ENCODE results near the gene CCNDBP1.
"Not testable (repeated sequence)": the region's sequence is repeated elsewhere in the genome, so short reads cannot be mapped to it uniquely, and the experiment has no call there.

The CCNDBP1 gene

GRCh38 chr15:43185157-43186002 is at the start of gene CCNDBP1:
Gene CCNDBP1 (plus strand): TSS chr15:43185403. CDS start chr15:43185499, 96 bp downstream.
- DNase-seq, result peak; percentile 94

DNA sequence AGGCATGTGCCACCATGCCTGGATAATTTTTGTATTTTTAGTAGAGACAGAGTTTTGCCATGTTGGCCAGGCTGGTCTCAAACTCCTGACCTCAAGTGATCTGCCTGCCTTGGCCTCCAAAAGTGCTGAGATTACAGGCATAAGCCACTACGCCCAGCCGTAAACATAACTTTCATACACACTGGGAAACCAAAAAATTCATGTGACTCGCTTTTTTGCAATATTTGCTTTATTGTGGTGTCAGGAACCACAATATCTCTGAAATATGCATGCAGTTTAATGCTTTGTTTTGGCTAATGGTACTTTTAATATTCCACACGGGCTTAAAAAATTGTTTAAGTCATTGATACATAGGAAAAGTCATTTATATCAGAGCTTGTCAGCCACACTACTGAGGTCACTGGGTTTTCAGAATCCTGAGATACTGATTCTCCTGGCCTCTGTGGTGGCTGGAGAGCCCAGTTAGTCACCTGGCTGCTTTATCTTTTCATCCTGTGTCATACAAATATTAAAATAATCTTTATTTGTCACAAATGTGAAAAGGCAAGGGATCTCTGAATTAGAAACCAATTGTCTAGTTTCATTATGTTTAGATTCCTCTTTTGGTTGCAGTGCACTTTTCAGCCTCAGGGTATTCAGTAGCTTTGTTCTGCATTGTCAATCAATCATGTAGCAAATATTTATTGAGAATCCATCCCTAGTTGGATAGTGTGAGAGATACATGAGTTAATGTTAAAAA is 41.8 kb upstream of the CCNDBP1 start:
- DNase-seq, result peak; percentile 30

DNA sequence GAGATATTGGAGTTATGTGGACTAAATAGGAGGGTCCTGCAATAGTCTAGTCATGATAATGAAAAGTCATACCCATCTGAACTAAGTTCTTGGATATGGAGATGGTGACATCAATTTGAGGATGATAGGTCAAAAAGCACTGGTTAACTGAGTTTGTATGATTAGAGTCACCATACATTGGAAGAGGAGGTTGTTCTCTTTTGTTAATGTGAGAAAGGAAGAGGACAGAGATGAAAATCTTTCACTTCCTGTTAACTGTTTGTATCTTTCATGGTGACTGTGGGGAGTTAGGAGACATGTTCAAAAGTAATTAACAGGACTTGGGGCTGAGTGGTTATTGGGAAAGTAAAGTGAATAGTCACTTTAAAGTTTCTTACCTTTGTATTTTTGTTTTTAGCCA is 40.7 kb upstream of the CCNDBP1 start:
- DNase-seq, result peak; percentile 25

DNA sequence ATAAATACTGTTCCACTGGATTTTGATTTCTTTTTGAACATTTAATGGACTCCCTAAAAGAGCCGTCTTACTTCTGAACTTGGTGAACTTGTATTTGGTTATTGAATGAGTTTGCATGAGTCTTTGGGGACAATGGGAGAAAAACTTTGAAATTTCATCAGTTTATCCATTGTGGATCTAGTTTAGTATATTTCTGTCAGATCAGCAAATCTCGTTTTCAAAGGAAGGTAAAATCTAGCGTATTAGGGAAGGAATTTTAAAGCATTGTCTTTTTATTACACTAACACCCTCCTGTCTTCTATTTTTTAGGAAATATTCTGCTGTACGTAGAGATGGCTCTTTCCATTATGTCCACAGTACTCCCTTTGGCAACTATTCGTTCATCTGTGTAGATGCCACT is 39.0 kb upstream of the CCNDBP1 start:
- DNase-seq, result no peak

DNA sequence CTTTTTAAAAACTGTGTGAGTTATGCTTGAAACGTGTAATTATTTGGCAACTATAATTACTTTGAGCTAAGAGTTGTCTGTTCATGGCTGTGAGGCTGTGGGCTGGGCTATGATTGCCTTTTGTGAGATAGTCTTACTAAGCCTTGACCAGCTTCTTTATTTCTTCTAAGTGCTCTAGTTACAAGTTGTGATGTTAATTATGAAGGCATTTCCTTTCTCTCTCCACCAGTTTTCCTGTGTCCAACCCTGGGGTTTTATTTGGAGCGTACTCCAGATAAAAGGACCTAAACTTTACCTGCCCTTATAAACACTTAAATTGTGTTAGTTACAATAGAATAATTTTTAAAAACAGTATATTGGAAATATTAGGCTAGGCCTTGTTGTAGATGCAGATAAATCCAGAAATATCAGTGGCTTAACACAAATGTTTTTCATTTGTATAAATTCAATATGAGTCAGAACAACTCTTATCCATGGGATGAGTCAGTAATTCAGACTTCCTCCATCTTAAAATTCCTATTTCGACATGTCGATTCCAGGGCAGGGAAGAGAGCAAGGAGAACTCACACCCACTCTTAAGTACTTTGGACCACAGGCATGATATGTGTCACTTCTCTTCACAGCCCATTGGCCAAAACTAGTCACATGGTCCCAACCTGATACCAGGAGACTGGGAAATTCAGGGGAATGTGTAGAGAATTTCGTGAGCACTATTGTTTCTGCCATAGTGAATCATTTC is 34.8 kb upstream of the CCNDBP1 start:
- peak; percentile 52 for DNase-seq

- no peak for DNase-seq
Observed at GRCh38 chr15:43151688-43152087, 33.5 kb upstream of the CCNDBP1 start.

- DNase-seq, result no peak
Observed at GRCh38 chr15:43153269-43153668, 31.9 kb upstream of the CCNDBP1 start.

DNA sequence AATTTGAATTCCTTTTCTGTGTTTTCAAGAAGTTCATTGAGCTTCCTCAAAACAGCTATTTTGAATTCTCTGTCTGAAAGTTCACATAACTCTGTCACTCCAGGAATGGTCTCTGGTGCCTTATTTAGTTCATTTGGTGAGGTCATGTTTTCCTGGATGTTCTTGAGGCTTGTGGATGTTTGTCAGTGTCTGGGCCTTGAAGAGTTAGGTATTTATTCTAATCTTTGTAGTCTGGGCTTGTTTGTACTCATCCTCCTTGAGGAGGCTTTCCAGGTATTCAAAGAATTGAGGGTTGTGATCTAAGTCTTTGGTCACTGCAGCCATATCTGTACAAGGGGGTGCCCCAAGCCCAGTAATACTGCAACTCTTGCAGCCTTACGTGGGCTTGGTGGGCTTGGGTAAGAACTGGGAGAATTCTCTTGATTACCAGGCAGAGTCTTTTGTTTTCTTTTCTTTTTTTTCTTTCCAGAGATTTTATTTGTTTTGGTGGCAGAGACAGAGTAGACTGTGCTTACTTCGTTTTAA is 19.3 kb upstream of the CCNDBP1 start:
- DNase-seq, result no peak

DNA sequence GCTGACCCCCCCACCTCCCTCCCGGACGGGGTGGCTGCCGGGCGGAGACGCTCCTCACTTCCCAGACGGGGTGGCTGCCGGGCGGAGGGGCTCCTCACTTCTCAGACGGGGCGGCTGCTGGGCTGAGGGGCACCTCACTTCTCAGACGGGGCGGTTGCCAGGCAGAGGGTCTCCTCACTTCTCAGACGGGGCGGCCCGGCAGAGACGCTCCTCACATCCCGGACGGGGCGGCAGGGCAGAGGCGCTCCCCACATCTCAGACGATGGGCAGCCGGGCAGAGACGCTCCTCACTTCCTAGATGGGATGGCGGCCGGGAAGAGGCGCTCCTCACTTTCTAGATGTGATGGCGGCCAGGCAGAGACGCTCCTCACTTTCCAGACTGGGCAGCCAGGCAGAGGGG is 17.9 kb upstream of the CCNDBP1 start:
- DNase-seq, result not testable (repeated sequence)

DNA sequence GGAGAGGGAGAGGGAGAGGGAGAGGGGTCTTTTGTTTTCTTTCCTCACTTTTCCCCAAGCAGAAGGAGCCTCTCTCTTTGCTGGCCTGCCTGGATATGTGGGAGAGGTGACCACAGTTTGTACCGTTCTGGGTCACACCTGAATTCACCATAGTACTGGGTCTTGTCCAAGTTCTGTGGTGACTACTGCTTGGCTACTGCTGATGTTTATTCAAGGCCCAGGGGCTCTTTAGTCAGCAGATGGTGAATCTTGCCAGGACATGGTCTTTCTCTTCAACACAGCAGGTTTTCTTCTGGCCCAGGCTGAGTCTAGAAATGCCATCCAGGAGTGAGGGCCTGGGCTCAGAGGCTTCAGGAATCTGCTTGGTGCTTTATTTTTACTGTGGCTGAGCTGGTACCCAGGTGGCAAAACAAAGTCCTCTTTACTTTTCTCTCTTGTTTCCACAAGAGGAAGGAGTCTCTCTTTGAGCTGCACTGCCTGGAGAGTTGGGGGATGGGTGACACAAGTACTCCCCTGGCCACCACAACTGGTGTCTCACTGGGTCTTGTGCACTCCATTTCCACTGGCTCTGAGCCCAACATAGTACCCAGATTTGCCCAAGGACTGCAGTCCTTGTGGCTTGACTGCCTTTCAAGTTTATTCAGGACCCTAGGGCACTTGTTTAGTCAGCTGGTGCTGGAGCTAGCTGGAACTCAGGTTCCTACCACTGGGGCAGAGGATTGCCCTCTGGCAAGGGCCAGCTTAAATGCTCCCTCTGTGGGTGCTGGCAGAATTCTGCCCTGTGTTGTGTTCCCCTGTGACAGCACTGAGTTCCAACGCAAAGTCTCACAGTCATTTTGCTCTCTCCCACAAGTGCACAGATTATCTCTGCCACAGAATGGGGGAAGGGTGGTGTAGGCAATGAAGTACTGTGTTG is 16.8 kb upstream of the CCNDBP1 start:
- no peak for DNase-seq

- no peak for DNase-seq
Observed at GRCh38 chr15:43169888-43170287, 15.3 kb upstream of the CCNDBP1 start.

DNA sequence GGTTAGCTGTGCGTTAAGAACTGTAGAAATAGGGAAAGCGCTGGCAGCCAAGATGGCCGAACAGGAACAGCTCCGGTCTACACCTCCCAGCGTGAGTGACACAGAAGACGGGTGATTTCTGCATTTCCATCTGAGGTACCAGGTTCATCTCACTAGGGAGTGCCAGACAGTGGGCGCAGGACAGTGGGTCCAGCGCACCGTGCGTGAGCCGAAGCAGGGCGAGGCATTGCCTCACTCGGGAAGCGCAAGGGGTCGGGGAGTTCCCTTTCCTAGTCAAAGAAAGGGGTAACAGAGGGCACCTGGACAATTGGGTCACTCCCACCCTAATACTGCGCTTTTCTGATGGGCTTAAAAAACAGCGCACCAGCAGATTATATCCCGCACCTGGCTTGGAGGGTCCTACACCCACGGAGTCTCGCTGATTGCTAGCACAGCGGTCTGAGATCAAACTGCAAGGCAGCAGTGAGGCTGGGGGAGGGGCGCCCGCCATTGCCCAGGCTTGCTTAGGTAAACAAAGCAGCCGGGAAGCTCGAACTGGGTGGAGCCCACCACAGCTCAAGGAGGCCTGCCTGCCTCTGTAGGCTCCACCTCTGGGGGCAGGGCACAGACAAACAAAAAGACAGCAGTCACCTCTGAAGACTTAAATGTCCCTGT is 9.4 kb upstream of the CCNDBP1 start:
- DNase-seq, result not testable (repeated sequence)

GRCh38 chr15:43177147-43177546 is 8.1 kb upstream of the CCNDBP1 start:
- DNase-seq, result not testable (repeated sequence)

DNA sequence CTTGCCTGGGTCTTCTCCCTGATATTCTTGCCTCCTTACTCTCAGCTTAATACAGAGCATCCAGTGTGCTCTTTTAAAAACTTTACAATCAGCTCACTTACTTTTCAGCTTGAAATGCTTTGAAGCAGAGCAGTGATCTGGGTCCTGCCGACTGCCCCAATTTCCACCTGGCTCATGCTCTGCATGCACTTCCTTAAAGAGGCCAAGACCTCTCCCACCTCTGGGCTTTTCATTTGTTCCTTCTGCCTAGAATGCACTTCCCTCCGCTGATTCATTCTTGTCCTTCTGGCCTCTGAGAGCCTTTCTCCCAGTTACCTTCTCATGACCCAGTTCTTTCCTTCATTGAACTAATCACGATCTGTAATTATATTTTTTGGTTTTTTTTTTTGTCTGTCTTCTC is 1.9 kb upstream of the CCNDBP1 start:
- DNase-seq, result no peak

GRCh38 chr15:43184407-43185124 is 637 bp upstream of the CCNDBP1 start:
- DNase-seq, result no peak

DNA sequence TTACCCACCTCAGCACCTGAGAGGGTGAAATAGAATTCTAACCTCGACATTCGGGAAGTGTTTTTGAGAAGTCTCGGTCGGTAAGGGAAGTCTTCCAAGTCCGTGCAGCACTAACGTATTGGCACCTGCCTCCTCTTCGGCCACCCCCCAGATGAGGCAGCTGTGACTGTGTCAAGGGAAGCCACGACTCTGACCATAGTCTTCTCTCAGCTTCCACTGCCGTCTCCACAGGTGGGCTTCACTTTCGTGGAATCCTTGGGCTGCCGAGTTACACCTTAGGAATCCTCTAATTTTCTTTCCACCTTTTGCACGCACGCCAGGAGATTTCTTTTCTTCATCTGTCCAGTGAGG is 775 bp downstream of the CCNDBP1 start:
- DNase-seq, result no peak

DNA sequence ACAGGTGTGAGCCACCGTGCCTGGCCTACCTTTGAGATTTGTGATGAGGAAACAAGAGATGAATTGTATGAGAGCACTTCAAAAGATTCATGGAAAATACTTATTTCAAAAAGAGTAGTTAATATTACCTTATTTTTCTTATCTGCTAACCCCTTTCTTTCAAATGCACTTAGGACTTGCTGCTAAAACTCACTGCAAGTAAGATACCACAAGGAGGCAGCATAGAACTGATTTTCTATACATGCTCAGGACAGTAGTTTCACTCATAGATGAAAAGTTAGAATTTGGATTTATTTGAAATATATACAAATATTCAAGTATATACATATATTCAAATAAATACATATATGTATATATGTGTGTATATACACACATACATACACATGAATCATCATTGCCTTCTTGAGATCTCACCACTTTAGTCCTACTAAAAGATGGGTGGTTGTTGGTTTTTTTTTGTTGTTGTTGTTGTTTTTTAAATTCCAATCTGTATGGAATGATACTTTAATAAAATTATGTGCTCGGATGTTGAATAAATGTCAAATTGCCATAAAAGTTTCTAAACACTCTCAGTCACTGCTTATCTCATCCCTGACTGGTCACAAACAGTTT is 2.4 kb downstream of the CCNDBP1 start:
- DNase-seq, result peak; percentile 65

- DNase-seq, result no peak
Observed at GRCh38 chr15:43189296-43189695, 4.1 kb downstream of the CCNDBP1 start.

GRCh38 chr15:43190178-43190577 is 5.0 kb downstream of the CCNDBP1 start:
- DNase-seq, result no peak

DNA sequence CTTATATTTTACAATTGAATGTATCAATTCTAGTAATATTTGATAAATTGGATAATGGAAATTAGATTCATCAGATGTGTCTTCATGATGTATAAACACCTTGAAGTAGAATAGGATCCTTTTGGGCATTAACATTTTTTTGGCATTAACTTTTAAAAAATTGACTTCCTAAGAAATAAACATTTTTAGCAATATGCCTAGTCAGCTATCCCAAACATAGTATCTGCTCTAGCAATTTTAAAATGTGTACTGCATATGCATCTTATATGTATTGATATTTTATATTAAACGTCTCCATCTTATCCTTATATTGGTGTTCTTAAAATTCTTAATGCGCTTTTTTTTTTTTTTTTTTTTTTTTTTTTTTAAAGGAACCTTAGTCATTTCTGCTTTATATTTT is 8.5 kb downstream of the CCNDBP1 start:
- no peak for DNase-seq

DNA sequence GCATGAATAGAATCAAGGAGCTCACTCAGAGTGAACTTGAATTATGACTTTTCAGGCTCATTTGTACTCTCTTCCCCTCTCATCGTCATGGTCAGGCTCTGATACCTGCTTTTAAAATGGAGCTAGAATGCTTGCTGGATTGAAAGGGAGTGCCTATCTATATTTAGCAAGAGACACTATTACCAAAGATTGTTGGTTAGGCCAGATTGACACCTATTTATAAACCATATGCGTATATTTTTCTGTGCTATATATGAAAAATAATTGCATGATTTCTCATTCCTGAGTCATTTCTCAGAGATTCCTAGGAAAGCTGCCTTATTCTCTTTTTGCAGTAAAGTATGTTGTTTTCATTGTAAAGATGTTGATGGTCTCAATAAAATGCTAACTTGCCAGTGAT is 9.6 kb downstream of the CCNDBP1 start:
- DNase-seq, result no peak

Data from suppressor macrophage treated with lipopolysaccharide for 4 hours (primary cell).